ENCODE data around the gene RANBP17. TPM values are rescaled to one million over a fixed set of nuclear protein-coding genes. Genes with fewer than 3 reads are reported as not detected.

Gene RANBP17
- total and polyA plus RNA-seq, 2 donors (not counting 1 experiment from before 2014, with no cell fraction given), result 3.1 to 3.5 TPM

DNA sequence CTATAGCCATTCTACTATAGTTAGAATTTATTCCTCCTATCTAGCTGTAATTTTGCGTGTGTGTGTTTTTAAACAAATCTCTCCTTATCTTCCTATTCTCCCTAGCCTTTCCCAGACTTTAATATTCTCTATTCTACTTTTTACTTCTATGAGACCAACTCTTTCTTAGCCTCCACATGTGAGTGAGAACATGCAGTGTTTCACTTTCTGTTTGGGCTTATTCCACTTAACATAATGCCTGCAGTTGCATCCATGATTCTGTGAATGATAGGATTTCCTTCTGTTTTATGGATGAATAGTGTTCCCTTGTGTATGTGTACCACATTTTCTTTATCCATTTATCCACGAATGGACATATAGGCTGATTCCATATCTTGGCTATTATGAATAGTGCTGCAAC is 254.9 kb downstream of the RANBP17 start:
- TF ChIP-seq EZH2 (IDR thresholded peaks at IDR 0.05; ENCODE audit: low read length, missing control alignments), result no peak
- TF ChIP-seq, protein P1, sequence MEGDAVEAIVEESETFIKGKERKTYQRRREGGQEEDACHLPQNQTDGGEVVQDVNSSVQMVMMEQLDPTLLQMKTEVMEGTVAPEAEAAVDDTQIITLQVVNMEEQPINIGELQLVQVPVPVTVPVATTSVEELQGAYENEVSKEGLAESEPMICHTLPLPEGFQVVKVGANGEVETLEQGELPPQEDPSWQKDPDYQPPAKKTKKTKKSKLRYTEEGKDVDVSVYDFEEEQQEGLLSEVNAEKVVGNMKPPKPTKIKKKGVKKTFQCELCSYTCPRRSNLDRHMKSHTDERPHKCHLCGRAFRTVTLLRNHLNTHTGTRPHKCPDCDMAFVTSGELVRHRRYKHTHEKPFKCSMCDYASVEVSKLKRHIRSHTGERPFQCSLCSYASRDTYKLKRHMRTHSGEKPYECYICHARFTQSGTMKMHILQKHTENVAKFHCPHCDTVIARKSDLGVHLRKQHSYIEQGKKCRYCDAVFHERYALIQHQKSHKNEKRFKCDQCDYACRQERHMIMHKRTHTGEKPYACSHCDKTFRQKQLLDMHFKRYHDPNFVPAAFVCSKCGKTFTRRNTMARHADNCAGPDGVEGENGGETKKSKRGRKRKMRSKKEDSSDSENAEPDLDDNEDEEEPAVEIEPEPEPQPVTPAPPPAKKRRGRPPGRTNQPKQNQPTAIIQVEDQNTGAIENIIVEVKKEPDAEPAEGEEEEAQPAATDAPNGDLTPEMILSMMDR (conservative IDR thresholded peaks at IDR 0.05 in 1 of 2, IDR thresholded peaks at IDR 0.05 in 1 of 2; ENCODE audit: low read depth in 1 of 2, low read length in 2 of 2), result no peak
- no peaks in the 10 kb centered on the region for H3K36me3 ChIP-seq (ENCODE audit: control insufficient read depth, insufficient read depth, low read length)
- H3K27ac ChIP-seq (ENCODE audit: insufficient read depth, low read length), result no peak overlapping the region

DNA sequence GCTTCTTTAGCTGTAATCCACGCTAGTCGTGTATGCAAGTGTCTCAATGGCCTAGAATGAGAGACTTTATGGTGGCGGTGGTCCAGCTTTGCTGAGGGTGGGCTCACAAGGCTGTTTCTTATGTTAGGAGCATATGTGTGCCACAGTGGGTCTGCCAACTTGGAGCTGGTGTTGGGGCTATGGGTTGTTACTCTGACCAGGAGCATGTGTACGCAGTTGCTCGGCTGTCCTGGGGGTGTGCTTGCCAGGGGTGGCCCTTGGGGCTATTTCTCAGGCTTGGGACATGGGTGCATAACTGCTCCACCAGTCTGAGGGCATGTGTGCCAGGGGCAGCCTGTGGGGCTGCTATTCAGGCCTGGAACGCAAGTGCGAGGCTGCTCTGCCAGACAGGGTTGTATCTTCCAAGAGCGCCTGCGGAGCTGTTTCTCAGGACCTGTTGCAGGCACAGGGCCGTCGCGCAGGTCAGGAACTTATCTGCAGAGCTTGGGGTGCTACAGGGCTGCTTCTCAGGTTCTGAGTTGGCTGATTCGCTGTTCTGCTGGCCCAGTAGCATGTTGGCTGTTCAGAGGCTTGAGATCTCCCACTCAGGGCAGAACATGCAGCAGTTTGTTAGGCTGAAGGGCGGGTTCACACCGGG is 259.3 kb downstream of the RANBP17 start:
- Histone ChIP-seq H3K4me3 (replicated peaks in 1 of 4; ENCODE audit: control extremely low read depth in 1 of 4, insufficient read depth in 1 of 4, low read depth in 3 of 4, low read length in 4 of 4) (no peak overlapping the region), H3K4me1 (ENCODE audit: control insufficient read depth, extremely low read depth, insufficient read depth, low read length) (no peaks in the 10 kb centered on the region), H3K27ac (ENCODE audit: insufficient read depth, low read length) (no peak overlapping the region), H3K9me3 (ENCODE audit: control insufficient read depth, insufficient read depth, low read depth, low read length) (no peaks in the 10 kb centered on the region), H3K79me2 (ENCODE audit: control insufficient read depth, insufficient read depth, low read length) (no peaks in the 10 kb centered on the region), H2AFZ (ENCODE audit: low read length) (no peak overlapping the region), H3K36me3 (ENCODE audit: control insufficient read depth, insufficient read depth, low read length) (no peaks in the 10 kb centered on the region), H4K20me1 (ENCODE audit: control insufficient read depth, extremely low read depth, insufficient read depth, low read length) (no peaks in the 10 kb centered on the region), H3K4me2 (ENCODE audit: extremely low read depth, insufficient read depth, low read length) (no peak overlapping the region), H3K27me3 (ENCODE audit: control insufficient read depth, insufficient read depth, low read length) (no peaks in the 10 kb centered on the region), H3K9ac (ENCODE audit: insufficient read depth, low read length) (no peak overlapping the region)
- DNase-seq (ENCODE audit: low read depth in 2 of 2), result no peak
- no peak for TF ChIP-seq EZH2 (IDR thresholded peaks at IDR 0.05; ENCODE audit: low read length, missing control alignments)
- TF ChIP-seq, protein P1 (conservative IDR thresholded peaks at IDR 0.05 in 1 of 2, IDR thresholded peaks at IDR 0.05 in 1 of 2; ENCODE audit: low read depth in 1 of 2, low read length in 2 of 2), result no peak

More for the DNA sequence above, 254.9 kb downstream of the RANBP17 start:
- H2AFZ ChIP-seq (ENCODE audit: low read length), result no peak overlapping the region
- H3K27me3 ChIP-seq (ENCODE audit: control insufficient read depth, insufficient read depth, low read length), result no peaks in the 10 kb centered on the region
- no peaks in the 10 kb centered on the region for H3K79me2 ChIP-seq (ENCODE audit: control insufficient read depth, insufficient read depth, low read length)
- H4K20me1 ChIP-seq (ENCODE audit: control insufficient read depth, extremely low read depth, insufficient read depth, low read length), result no peaks in the 10 kb centered on the region
- no peak overlapping the region for H3K4me3 ChIP-seq (replicated peaks in 1 of 4; ENCODE audit: control extremely low read depth in 1 of 4, insufficient read depth in 1 of 4, low read depth in 3 of 4, low read length in 4 of 4)
- no peak overlapping the region for H3K9ac ChIP-seq (ENCODE audit: insufficient read depth, low read length)
- no peak for DNase-seq (ENCODE audit: low read depth in 2 of 2)
- no peaks in the 10 kb centered on the region for H3K9me3 ChIP-seq (ENCODE audit: control insufficient read depth, insufficient read depth, low read depth, low read length)
- H3K4me2 ChIP-seq (ENCODE audit: extremely low read depth, insufficient read depth, low read length), result no peak overlapping the region
- H3K4me1 ChIP-seq (ENCODE audit: control insufficient read depth, extremely low read depth, insufficient read depth, low read length), result no peaks in the 10 kb centered on the region

DNA sequence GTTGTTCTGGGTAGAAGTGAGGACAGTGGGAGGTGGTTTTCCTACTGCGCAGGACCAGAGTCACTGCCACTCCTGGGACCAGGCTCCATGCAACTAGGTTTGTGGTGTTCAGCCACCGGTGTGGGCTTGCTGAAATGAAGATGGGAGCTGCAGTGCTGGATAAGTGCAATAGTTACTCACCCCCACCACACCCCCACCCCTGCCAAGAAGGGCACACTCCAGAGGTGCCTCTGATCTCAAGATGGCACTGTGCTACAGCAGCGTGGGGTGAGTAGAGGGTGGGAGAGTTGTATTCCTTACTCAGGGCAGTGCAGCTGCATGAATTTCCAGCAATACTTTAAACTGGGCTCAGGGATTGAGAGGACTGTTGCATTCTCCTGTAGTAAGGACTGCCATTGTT is 259.8 kb downstream of the RANBP17 start:
- no peaks in the 10 kb centered on the region for H3K9me3 ChIP-seq (ENCODE audit: control insufficient read depth, insufficient read depth, low read depth, low read length)
- H4K20me1 ChIP-seq (ENCODE audit: control insufficient read depth, extremely low read depth, insufficient read depth, low read length), result no peaks in the 10 kb centered on the region
- H3K27me3 ChIP-seq (ENCODE audit: control insufficient read depth, insufficient read depth, low read length), result no peaks in the 10 kb centered on the region
- TF ChIP-seq, protein P1 (conservative IDR thresholded peaks at IDR 0.05 in 1 of 2, IDR thresholded peaks at IDR 0.05 in 1 of 2; ENCODE audit: low read depth in 1 of 2, low read length in 2 of 2), result no peak
- TF ChIP-seq EZH2 (IDR thresholded peaks at IDR 0.05; ENCODE audit: low read length, missing control alignments), result no peak
- H3K36me3 ChIP-seq (ENCODE audit: control insufficient read depth, insufficient read depth, low read length), result no peaks in the 10 kb centered on the region
- no peak overlapping the region for H3K27ac ChIP-seq (ENCODE audit: insufficient read depth, low read length)
- H3K4me3 ChIP-seq (replicated peaks in 1 of 4; ENCODE audit: control extremely low read depth in 1 of 4, insufficient read depth in 1 of 4, low read depth in 3 of 4, low read length in 4 of 4), result no peak overlapping the region
- H3K4me2 ChIP-seq (ENCODE audit: extremely low read depth, insufficient read depth, low read length), result no peak overlapping the region
- H3K4me1 ChIP-seq (ENCODE audit: control insufficient read depth, extremely low read depth, insufficient read depth, low read length), result no peaks in the 10 kb centered on the region
- H3K9ac ChIP-seq (ENCODE audit: insufficient read depth, low read length), result no peak overlapping the region
- H2AFZ ChIP-seq (ENCODE audit: low read length), result no peak overlapping the region
- no peaks in the 10 kb centered on the region for H3K79me2 ChIP-seq (ENCODE audit: control insufficient read depth, insufficient read depth, low read length)
- DNase-seq (ENCODE audit: low read depth in 2 of 2), result no peak

All from fibroblast of lung (primary cell).